ENCODE results near the gene ZNF256. TPM values are rescaled to one million over a fixed set of nuclear protein-coding genes. Genes with fewer than 3 reads are reported as not detected.

Gene ZNF256
- total RNA-seq, 4 donors from 2014 or later, result 2.6 to 6.3 (median 3.6) TPM

DNA sequence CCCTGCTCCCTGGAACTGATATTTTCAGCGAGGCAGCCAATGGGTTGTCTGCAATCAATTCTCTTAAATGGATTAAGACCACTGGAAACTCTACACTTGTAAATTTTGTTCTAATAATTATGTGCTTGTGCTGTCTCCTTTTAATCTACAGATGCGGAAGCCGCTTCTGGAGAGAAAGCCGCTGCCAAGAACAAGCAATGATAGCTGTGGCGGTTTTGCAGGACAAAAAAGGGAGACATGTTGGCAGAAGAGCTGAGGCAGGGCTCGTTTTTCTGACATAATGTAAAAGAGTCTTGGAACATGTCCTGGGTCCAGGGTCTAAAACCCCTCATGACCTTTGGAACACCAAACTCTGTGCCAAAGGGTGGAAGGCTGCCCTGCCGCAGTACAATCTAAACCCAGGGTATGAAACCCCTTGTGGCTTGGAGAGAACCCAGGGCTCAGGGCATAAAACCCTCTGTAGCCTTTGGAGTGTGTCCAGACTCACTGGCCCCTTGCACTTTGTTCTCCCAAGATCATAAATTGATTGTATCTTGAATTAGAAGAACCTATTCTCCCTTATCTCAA lies 43.8 kb downstream of the ZNF256 start:
- H3K4me3 ChIP-seq, result no peak overlapping the region
- no peaks in the 10 kb centered on the region for H3K27me3 ChIP-seq
- TF ChIP-seq EP300 (IDR thresholded peaks at IDR 0.05) (no peak), POLR2A (IDR thresholded peaks at IDR 0.05) (no peak)
- TF ChIP-seq, protein P1, sequence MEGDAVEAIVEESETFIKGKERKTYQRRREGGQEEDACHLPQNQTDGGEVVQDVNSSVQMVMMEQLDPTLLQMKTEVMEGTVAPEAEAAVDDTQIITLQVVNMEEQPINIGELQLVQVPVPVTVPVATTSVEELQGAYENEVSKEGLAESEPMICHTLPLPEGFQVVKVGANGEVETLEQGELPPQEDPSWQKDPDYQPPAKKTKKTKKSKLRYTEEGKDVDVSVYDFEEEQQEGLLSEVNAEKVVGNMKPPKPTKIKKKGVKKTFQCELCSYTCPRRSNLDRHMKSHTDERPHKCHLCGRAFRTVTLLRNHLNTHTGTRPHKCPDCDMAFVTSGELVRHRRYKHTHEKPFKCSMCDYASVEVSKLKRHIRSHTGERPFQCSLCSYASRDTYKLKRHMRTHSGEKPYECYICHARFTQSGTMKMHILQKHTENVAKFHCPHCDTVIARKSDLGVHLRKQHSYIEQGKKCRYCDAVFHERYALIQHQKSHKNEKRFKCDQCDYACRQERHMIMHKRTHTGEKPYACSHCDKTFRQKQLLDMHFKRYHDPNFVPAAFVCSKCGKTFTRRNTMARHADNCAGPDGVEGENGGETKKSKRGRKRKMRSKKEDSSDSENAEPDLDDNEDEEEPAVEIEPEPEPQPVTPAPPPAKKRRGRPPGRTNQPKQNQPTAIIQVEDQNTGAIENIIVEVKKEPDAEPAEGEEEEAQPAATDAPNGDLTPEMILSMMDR (IDR thresholded peaks at IDR 0.05), result no peak
- no peaks in the 10 kb centered on the region for H3K4me1 ChIP-seq
- H3K9me3 ChIP-seq, result peaks cover 0 to 90% (median 29%) of the 10 kb centered on the region in 4 donors
- H3K36me3 ChIP-seq, result peaks cover 0 to 71% (median 3%) of the 10 kb centered on the region in 3 donors
- H3K27ac ChIP-seq, result no peak overlapping the region
- DNase-seq (ENCODE audit: low spot score in 2 of 2), result no peak
- WGBS, 2 donors, result 65 to 67% methylated on average over 7 of the region's 7 CpGs

DNA sequence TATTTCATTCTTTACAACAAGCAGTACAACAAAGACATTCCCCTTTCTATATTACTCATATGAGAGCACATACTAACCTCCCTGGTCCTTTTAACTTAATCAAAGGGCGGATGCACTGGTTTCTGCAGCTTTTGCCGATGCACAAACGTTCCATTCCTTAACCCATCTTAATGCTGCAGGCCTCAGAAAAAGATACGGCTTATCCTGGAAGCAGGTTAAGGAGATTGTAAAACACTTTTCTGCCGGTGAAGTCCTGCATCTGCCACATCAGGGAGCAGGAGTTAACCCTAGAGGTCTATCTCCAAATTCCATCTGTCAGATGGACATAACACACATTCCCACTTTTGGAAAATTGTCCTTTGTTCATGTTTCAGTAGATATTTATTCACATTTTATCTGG lies 47.2 kb downstream of the ZNF256 start:
- Histone ChIP-seq H3K9me3 (peaks cover 0 to 94% (median 20%) of the 10 kb centered on the region in 4 donors), H3K36me3 (peaks cover 0 to 70% (median 0%) of the 10 kb centered on the region in 3 donors), H3K27me3 (no peaks in the 10 kb centered on the region), H3K4me3 (no peak overlapping the region), H3K27ac (no peak overlapping the region), H3K4me1 (no peaks in the 10 kb centered on the region)
- no peak for TF ChIP-seq POLR2A (IDR thresholded peaks at IDR 0.05)
- no peak for TF ChIP-seq EP300 (IDR thresholded peaks at IDR 0.05)
- TF ChIP-seq, protein P1 (IDR thresholded peaks at IDR 0.05), result no peak
- WGBS, 2 donors, result 68 to 71% methylated on average over 5 of the region's 5 CpGs
- no peak for DNase-seq (ENCODE audit: low spot score in 2 of 2)

Other genes with a start within 250 kb of the ZNF256 start
- gene ZNF154, start 238.5 kb downstream of the ZNF256 start, total RNA-seq, result 1 to 10 TPM in 2 of 4 donors, under 1 TPM in 2; 0.21 to 2.0 (median 0.71) TPM
- 1 to 10 TPM; 1.5 to 3.1 (median 2.5) TPM for gene ZNF671, start 220.1 kb downstream of the ZNF256 start, total RNA-seq
- 10 to 100 TPM; 10.8 to 18.4 (median 12.6) TPM for gene ZNF776, start 200.9 kb downstream of the ZNF256 start, total RNA-seq
- gene ZNF586, start 178.0 kb downstream of the ZNF256 start, total RNA-seq, result 10 to 100 TPM in 3 of 4 donors, 1 to 10 TPM in 1; 7.9 to 18.8 (median 13.4) TPM
- 10 to 100 TPM in 2 of 4 donors, 1 to 10 TPM in 2; 4.2 to 19.5 (median 10.5) TPM for gene ZNF552, start 132.8 kb downstream of the ZNF256 start, total RNA-seq
- gene ZNF587B, start 117.4 kb downstream of the ZNF256 start, total RNA-seq, result 10 to 100 TPM in 2 of 4 donors, 1 to 10 TPM in 2; 8.5 to 14.9 (median 10.1) TPM
- gene ZNF587, start 97.8 kb downstream of the ZNF256 start, total RNA-seq, result 10 to 100 TPM; 21.0 to 34.8 (median 28.3) TPM
- gene ZNF814, start 58.7 kb downstream of the ZNF256 start, total RNA-seq, result 10 to 100 TPM in 2 of 4 donors, 1 to 10 TPM in 2; 4.6 to 32.3 (median 8.2) TPM
- gene ZNF417, start 31.1 kb downstream of the ZNF256 start, total RNA-seq, result 10 to 100 TPM; 10.3 to 18.0 (median 14.4) TPM
- 1 to 10 TPM; 2.1 to 6.1 (median 3.3) TPM for gene ZNF418, start 12.3 kb downstream of the ZNF256 start, total RNA-seq
- under 1 TPM in 1 of 4 donors, not detected in 3; 0.66 TPM for gene C19orf18, start 26.8 kb upstream of the ZNF256 start, total RNA-seq
- gene ZNF606, start 55.1 kb upstream of the ZNF256 start, total RNA-seq, result 10 to 100 TPM; 24.6 to 44.4 (median 37.7) TPM
- gene ZSCAN1, start 86.3 kb upstream of the ZNF256 start, total RNA-seq, result 1 to 10 TPM in 1 of 4 donors, not detected in 3; 1.5 TPM
- 10 to 100 TPM in 1 of 4 donors, 1 to 10 TPM in 3; 6.7 to 11.1 (median 9.5) TPM for gene ZNF135, start 111.6 kb upstream of the ZNF256 start, total RNA-seq
- gene ZSCAN18, start 150.5 kb upstream of the ZNF256 start, total RNA-seq, result 100 to 1,000 TPM; 109 to 158 (median 129) TPM
- gene ZNF329, start 203.1 kb upstream of the ZNF256 start, total RNA-seq, result 10 to 100 TPM in 2 of 4 donors, 1 to 10 TPM in 2; 9.3 to 14.0 (median 9.9) TPM
- gene ZNF274, start 235.4 kb upstream of the ZNF256 start, total RNA-seq, result 10 to 100 TPM; 27.3 to 38.8 (median 33.8) TPM

Data from tibial nerve (tissue), 4 donors.